Measurements from ENCODE around the gene DLL4.

Gene DLL4

GRCh38 chr15:40982855-40983254, 53.7 kb downstream of the DLL4 start:
- no peak for TF ChIP-seq CTCF (conservative IDR thresholded peaks at IDR 0.05; ENCODE audit: low read depth)
- ChIA-PET CTCF (interaction anchor here (0.6 to 1.3 kb wide), 2 partner anchors 41 to 87 kb away, joined by 5 to 7 read pairs; no protein-coding TSS in a partner anchor), POLR2A (ENCODE audit: low non-redundant PET) (no interaction called here)
- no peak for DNase-seq (ENCODE audit: low spot score)
- H3K27ac ChIP-seq, result no peak overlapping the region

GRCh38 chr15:40984406-40984805, 55.3 kb downstream of the DLL4 start:
- CTCF ChIA-PET, result interaction anchor here (0.7 kb wide), 1 partner anchor 9 kb away, joined by 3 read pairs; no protein-coding TSS in a partner anchor
- no peak for DNase-seq (ENCODE audit: low spot score)
- no peak for TF ChIP-seq CTCF (conservative IDR thresholded peaks at IDR 0.05; ENCODE audit: low read depth)
- H3K27ac ChIP-seq, result no peak overlapping the region
- POLR2A ChIA-PET (ENCODE audit: low non-redundant PET), result no interaction called here

GRCh38 chr15:40984964-40985363, 55.8 kb downstream of the DLL4 start:
- ChIA-PET POLR2A (ENCODE audit: low non-redundant PET) (no interaction called here), CTCF (interaction anchor here (0.7 kb wide), 1 partner anchor 9 kb away, joined by 3 read pairs; no protein-coding TSS in a partner anchor)
- no peak for TF ChIP-seq CTCF (conservative IDR thresholded peaks at IDR 0.05; ENCODE audit: low read depth)
- no peak for DNase-seq (ENCODE audit: low spot score)
- H3K27ac ChIP-seq, result no peak overlapping the region

- no peak for TF ChIP-seq CTCF (conservative IDR thresholded peaks at IDR 0.05; ENCODE audit: low read depth)
- no peak for DNase-seq (ENCODE audit: low spot score)
- ChIA-PET CTCF (no interaction called here), POLR2A (ENCODE audit: low non-redundant PET) (no interaction called here)
- no peak overlapping the region for H3K27ac ChIP-seq
These were observed 56.6 kb downstream of the DLL4 start for GRCh38 chr15:40985541-40986330.

- CTCF ChIA-PET, result no interaction called here
- no peak for TF ChIP-seq CTCF (conservative IDR thresholded peaks at IDR 0.05; ENCODE audit: low read depth)
- no peak for DNase-seq (ENCODE audit: low spot score)
- POLR2A ChIA-PET (ENCODE audit: low non-redundant PET), result no interaction called here
- H3K27ac ChIP-seq, result no peak overlapping the region
These were observed 57.7 kb downstream of the DLL4 start for GRCh38 chr15:40986820-40987219.

- CTCF ChIA-PET, result no interaction called here
- POLR2A ChIA-PET (ENCODE audit: low non-redundant PET), result no interaction called here
- no peak for DNase-seq (ENCODE audit: low spot score)
- TF ChIP-seq CTCF (conservative IDR thresholded peaks at IDR 0.05; ENCODE audit: low read depth), result no peak
- H3K27ac ChIP-seq, result no peak overlapping the region
These were observed 59.0 kb downstream of the DLL4 start for GRCh38 chr15:40988156-40988555.
